ENCODE results near the gene DNAH10. TPM values are rescaled to one million over a fixed set of nuclear protein-coding genes. Genes with fewer than 3 reads are reported as not detected.

DNAH10 gene
- total and polyA plus RNA-seq, 11 donors = 0.04 to 0.45 (median 0.23) TPM; not detected in 4

DNA sequence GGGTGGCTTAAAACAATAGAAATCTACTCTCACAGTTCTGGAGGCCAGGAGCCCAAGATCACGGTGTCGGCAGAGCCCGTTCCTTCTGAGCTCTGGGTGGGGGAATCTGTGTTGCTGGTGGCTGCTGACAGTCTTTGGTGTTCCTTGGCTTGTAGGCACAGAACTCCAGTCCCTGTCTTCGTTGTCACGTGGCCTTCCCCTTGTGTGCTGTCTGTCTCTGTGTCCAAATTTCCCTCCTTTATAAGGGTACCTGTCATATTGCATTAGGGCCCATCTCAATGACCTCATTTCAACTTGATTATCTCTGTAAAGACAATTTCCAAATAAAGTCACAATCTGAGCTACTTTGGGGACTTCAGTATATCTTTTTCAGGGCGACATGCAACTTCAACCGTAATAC lies 128.9 kb downstream of the DNAH10 start:
- Histone ChIP-seq H3K4me3 (no peak overlapping the region), H3K36me3 (no peaks in the 10 kb centered on the region), H3K4me1 (no peaks in the 10 kb centered on the region), H3K27ac (no peak overlapping the region), H3K9me3 (peaks cover 0 to under 1% (median 0%) of the 10 kb centered on the region in 12 donors), H3K27me3 (peaks cover 0 to 48% (median 7%) of the 10 kb centered on the region in 9 donors)
- no peak for DNase-seq
- 82 to 94% (median 87%) methylated on average over 7 of the region's 7 CpGs for WGBS, 4 donors
- intact Hi-C loops (cut with DNase I) = loop anchor here in 1 of 10 donors (1.0 kb wide), 1 partner anchor 25 kb away; no protein-coding TSS in a partner anchor
- TF ChIP-seq POLR2A (IDR thresholded peaks at IDR 0.05) = no peak
- TF ChIP-seq, protein P1, sequence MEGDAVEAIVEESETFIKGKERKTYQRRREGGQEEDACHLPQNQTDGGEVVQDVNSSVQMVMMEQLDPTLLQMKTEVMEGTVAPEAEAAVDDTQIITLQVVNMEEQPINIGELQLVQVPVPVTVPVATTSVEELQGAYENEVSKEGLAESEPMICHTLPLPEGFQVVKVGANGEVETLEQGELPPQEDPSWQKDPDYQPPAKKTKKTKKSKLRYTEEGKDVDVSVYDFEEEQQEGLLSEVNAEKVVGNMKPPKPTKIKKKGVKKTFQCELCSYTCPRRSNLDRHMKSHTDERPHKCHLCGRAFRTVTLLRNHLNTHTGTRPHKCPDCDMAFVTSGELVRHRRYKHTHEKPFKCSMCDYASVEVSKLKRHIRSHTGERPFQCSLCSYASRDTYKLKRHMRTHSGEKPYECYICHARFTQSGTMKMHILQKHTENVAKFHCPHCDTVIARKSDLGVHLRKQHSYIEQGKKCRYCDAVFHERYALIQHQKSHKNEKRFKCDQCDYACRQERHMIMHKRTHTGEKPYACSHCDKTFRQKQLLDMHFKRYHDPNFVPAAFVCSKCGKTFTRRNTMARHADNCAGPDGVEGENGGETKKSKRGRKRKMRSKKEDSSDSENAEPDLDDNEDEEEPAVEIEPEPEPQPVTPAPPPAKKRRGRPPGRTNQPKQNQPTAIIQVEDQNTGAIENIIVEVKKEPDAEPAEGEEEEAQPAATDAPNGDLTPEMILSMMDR (IDR thresholded peaks at IDR 0.05) = no peak
- no peak for ATAC-seq

DNA sequence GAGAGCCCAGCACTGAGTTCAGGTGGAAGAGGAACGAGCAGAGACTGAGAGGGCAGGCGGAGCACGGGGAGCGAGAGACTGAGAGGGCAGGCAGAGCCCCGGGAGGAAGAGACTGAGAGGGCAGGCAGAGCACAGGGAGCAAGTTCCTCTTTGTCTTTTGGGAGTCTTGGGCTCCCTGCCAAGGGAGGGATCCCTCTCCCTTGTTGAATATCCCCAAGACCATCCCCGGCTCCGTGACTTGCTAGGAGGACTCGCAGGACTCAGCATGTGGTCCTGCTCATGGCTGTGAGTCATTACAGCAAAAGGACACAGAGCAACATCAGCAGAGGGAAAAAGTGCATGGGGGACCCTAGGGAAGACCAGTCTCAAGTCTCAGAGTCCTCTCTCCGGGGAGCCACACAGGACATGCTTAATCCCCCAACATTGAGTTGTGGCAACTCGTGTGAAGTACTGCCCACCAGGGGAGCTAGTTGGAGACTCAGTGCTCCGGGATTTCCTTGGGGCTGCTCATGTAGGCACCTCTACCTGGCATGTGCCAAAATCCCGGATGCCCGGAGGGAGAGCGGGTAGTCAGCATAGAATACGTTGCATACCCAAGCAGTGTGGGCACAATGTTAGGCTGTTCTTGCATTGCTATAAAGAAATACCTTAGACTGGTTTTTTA lies 129.5 kb downstream of the DNAH10 start:
- WGBS, 4 donors = 58 to 73% (median 65%) methylated on average over 14 to 15 of the region's 15 CpGs
- TF ChIP-seq POLR2A (IDR thresholded peaks at IDR 0.05) = no peak
- TF ChIP-seq, protein P1 (IDR thresholded peaks at IDR 0.05) = no peak
- no peaks in the 10 kb centered on the region for H3K36me3 ChIP-seq
- H3K27ac ChIP-seq = no peak overlapping the region
- H3K4me1 ChIP-seq = no peaks in the 10 kb centered on the region
- H3K4me3 ChIP-seq = no peak overlapping the region
- ATAC-seq = no peak
- DNase-seq = no peak
- H3K9me3 ChIP-seq = no peaks in the 10 kb centered on the region
- intact Hi-C loops (cut with DNase I) = loop anchor here in 1 of 10 donors (1.0 kb wide), 1 partner anchor 25 kb away; no protein-coding TSS in a partner anchor
- H3K27me3 ChIP-seq = peaks cover 0 to 45% (median 6%) of the 10 kb centered on the region in 9 donors

DNA sequence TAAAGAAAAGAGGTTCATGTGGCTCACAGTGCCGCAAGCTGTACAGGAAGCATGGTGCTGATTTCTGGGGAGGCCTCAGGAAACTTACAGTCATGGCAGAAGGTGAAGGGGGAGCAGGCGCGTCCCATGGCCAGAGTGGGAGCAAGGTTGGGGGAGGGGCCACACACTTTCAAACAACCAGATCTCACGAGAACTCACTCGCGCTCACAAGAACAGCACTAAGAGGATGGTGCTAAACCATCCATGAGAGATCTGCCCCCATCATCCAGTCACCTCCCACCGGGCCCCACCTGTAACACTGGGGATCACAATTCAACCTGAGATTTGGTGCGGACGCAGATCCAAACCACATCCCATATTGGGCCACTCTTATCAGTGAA lies 130.1 kb downstream of the DNAH10 start:
- TF ChIP-seq, protein P1 (IDR thresholded peaks at IDR 0.05) = no peak
- TF ChIP-seq POLR2A (IDR thresholded peaks at IDR 0.05) = no peak
- Histone ChIP-seq H3K27ac (no peak overlapping the region), H3K27me3 (peaks cover 0 to 40% (median under 1%) of the 10 kb centered on the region in 9 donors), H3K4me3 (no peak overlapping the region), H3K4me1 (no peaks in the 10 kb centered on the region), H3K9me3 (no peaks in the 10 kb centered on the region), H3K36me3 (no peaks in the 10 kb centered on the region)
- intact Hi-C loops (cut with DNase I) = no loop called here
- ATAC-seq (no peak), DNase-seq (no peak)
- WGBS, 4 donors = 81 to 91% (median 87%) methylated on average over 9 of the region's 9 CpGs

DNA sequence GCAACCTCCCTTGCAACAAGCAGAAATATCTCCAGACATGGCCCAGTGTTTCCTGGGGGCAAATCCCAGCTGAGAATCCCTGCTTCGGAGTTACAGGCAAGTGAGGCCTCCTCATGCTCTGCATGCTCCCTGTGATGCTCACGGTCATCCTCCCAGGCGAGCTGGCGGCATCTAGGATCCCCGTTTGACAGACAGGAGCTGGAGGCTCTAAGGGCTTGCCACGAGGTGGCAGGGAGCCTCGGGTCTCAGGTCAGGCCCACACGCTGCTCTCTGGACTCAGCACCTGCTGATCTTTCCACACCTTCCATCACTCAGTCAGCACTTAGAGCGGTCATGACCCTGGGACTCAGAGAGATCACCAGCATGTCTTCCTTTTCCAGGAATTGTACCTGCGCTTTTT lies 130.8 kb downstream of the DNAH10 start:
- Histone ChIP-seq H3K27ac (no peak overlapping the region), H3K36me3 (no peaks in the 10 kb centered on the region), H3K9me3 (no peaks in the 10 kb centered on the region), H3K4me3 (no peak overlapping the region), H3K4me1 (no peaks in the 10 kb centered on the region), H3K27me3 (peaks cover 0 to 38% (median 0%) of the 10 kb centered on the region in 9 donors)
- ATAC-seq (no peak), DNase-seq (no peak)
- WGBS, 4 donors = 41 to 50% (median 44%) methylated on average over 8 to 10 of the region's 10 CpGs
- TF ChIP-seq, protein P1 (IDR thresholded peaks at IDR 0.05) = no peak
- TF ChIP-seq POLR2A (IDR thresholded peaks at IDR 0.05) = no peak
- intact Hi-C loops (cut with DNase I) = no loop called here
